ENCODE measurements around the gene HSPG2.
A peak's percentile ranks its signal among the peaks of the same experiment; 100 is the strongest.

The HSPG2 gene

DNA sequence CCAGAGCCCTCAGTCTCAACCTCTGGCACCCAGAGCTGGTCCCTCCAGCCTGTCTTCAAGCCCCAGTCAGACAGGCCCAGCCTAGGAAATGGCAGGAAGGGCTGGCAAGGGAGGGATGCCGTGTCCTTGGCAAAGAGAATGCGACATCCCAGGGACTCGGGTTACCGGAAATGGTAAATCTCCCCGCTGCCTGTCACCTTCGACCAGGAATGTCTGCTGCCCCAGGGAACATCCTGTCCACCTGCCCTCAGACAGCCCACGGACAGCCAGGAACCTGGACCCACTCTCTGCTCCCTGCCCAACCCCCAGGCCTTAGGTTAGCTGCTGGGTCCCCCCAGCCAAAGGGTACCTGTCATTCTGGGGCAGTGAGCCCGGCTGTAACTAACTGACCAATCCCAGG, 23.9 kb downstream of the HSPG2 start:
- TF ChIP-seq, protein P1, sequence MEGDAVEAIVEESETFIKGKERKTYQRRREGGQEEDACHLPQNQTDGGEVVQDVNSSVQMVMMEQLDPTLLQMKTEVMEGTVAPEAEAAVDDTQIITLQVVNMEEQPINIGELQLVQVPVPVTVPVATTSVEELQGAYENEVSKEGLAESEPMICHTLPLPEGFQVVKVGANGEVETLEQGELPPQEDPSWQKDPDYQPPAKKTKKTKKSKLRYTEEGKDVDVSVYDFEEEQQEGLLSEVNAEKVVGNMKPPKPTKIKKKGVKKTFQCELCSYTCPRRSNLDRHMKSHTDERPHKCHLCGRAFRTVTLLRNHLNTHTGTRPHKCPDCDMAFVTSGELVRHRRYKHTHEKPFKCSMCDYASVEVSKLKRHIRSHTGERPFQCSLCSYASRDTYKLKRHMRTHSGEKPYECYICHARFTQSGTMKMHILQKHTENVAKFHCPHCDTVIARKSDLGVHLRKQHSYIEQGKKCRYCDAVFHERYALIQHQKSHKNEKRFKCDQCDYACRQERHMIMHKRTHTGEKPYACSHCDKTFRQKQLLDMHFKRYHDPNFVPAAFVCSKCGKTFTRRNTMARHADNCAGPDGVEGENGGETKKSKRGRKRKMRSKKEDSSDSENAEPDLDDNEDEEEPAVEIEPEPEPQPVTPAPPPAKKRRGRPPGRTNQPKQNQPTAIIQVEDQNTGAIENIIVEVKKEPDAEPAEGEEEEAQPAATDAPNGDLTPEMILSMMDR (IDR thresholded peaks at IDR 0.05; ENCODE audit: low read depth, low read length, missing control alignments) = no peak
- no peaks in the 10 kb centered on the region for H3K27me3 ChIP-seq (replicated peaks)
- no peak overlapping the region for H3K27ac ChIP-seq
- no peak for DNase-seq
- no peaks in the 10 kb centered on the region for H3K36me3 ChIP-seq (replicated peaks)
- in situ Hi-C loops (cut with HindIII; ENCODE audit: low pct_ligation_motif_present, low sequenced_read_pairs) = no loop called here
- H3K4me3 ChIP-seq (ENCODE audit: low read depth, low read length) = no peak overlapping the region

DNA sequence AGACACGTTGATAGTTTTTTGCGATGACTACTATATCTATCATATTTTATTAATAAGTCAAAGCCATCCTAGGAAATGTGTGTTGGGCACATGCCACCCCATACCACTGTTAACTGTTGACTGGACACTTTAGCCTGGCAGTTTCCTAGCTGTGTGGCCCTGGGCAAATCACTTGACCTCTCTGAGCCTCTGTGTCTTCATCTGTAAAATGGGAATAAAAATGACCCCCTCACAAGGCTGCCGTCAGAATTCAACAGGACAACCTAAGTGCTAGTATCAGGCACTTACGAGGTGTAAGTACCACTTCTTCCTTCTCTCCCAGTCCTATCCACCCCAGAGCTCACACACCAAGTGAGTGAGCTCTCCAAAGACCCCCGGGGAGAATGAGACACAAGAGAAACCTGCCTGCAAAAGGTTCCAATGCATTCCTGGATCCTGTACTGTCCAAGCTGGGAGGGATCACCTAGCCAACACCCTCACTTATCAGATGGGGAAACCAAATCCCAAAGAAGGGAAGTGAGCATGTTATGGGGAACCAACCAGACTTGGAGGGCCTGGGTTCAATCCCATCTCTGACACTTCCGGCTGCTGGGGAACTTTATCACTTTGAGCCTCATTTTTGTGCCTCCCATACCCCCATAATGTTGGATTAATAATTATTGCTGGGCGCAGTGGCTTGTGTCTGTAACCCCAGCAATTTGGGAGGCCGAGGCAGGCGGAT, 24.9 kb downstream of the HSPG2 start:
- H3K27me3 ChIP-seq (replicated peaks) = no peaks in the 10 kb centered on the region
- no peak for DNase-seq
- TF ChIP-seq, protein P1 (IDR thresholded peaks at IDR 0.05; ENCODE audit: low read depth, low read length, missing control alignments) = no peak
- H3K27ac ChIP-seq = no peak overlapping the region
- in situ Hi-C loops (cut with HindIII; ENCODE audit: low pct_ligation_motif_present, low sequenced_read_pairs) = no loop called here
- H3K36me3 ChIP-seq (replicated peaks) = no peaks in the 10 kb centered on the region
- no peak overlapping the region for H3K4me3 ChIP-seq (ENCODE audit: low read depth, low read length)

DNA sequence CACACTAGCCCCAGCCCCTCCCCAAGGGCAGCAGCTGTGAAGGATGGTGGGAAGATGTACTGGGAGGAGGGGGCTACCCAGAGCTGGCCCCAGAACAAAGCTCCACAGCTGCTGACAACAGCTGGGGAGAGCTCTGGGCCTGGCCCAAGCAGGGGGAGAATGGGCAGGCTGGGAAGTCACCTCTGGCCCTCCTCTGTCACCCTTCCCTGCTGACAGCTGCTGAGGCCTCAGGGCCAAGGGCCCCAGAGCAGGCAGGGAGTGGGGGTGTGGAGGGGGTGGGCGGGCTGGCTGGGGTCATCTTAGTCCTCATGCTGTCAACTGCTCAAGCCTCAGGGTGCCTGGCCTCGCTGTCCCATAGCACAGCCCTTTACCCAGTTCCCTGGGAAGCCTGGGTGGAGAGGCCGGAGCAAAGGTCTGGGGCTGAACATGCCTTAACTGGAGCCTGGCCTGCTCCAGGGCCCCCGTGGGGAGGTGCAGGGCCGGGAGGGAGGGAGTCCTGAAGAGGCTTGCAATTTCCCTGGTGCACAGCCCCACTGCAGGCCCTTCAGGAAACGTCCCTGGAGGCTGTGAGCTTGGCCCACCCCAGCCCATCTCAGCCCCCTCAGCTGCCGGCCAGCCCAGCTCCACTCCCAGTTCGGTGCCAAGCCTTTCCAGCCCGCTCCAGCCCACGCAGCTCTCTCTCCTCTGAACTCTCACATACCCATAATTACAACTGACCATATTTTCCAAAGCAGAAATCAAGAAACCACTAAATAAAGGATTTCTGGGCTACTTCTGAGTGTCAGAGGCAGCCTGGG, 25.7 kb downstream of the HSPG2 start:
- in situ Hi-C loops (cut with HindIII; ENCODE audit: low pct_ligation_motif_present, low sequenced_read_pairs) = no loop called here
- Histone ChIP-seq H3K36me3 (replicated peaks) (no peaks in the 10 kb centered on the region), H3K4me3 (ENCODE audit: low read depth, low read length) (no peak overlapping the region), H3K27ac (no peak overlapping the region), H3K27me3 (replicated peaks) (no peaks in the 10 kb centered on the region)
- no peak for DNase-seq
- TF ChIP-seq, protein P1 (IDR thresholded peaks at IDR 0.05; ENCODE audit: low read depth, low read length, missing control alignments) = no peak

DNA sequence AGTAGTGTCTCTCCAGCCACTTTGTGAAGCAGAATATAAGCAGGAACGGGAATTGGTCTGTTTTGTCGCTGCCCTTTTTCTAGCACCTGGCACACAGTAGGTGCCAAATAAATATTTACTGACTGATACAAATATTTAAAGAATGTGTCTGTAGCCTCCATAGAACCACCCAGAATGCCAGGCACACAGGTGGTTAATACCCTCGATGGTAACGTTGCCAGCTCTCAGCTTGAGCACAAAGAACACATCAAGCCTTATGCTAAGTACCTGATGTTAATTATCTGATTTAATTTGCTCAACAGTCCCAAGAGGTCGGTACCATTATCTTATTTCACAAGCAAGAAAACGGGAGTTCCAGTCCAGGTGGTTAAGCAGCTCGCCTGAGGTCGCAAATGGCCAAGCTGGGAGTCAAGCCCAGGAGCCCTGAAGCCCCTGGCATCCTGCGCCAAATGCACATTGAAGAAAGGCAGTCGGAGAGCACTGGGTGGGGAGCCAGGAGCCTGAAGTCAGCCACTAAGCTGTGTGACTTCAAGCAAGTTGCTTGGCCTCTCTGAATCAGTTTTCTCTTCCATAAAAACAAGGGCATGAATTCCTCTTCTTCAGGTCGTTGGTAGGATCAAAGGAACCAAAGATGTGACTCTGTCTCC, 26.4 kb downstream of the HSPG2 start:
- TF ChIP-seq, protein P1 (IDR thresholded peaks at IDR 0.05; ENCODE audit: low read depth, low read length, missing control alignments) = no peak
- no peaks in the 10 kb centered on the region for H3K36me3 ChIP-seq (replicated peaks)
- no peak overlapping the region for H3K27ac ChIP-seq
- no peak for DNase-seq
- H3K27me3 ChIP-seq (replicated peaks) = no peaks in the 10 kb centered on the region
- no peak overlapping the region for H3K4me3 ChIP-seq (ENCODE audit: low read depth, low read length)
- in situ Hi-C loops (cut with HindIII; ENCODE audit: low pct_ligation_motif_present, low sequenced_read_pairs) = no loop called here

DNA sequence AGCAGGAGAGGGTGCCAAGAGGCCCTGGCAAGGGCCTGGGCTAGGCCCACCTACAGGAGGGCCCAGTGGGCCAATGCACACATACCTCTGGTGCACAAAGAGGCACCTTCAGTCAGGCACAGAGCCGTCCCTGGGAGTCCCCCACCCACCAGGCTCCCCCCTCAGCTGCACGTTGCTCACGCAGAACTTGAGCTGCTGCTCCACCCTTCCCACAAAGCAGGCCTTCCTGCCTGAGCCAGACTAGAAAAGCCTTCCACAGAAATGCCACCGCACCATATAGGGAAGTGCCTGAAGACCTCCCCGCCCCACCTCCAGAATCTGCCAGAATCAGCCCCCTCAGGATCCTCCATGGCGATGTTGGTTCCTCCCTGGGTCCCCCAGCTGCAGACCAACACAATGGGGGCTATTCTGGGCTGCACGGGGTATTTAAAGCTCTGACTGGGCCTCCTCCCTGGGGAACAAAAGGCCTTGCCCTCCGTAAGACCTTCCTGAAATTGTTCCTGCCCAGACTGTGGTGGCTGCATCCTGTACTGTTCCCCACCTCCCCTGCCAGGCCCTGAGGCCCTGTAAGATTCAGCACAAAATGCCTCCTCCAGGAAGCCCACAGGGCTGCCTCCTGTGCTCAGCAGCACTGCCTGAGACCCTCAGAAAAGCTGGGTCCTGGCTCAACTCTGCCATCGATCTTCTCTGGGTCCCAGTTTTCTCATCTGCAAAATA, 27.2 kb downstream of the HSPG2 start:
- in situ Hi-C loops (cut with HindIII; ENCODE audit: low pct_ligation_motif_present, low sequenced_read_pairs) = no loop called here
- H3K4me3 ChIP-seq (ENCODE audit: low read depth, low read length) = no peak overlapping the region
- peak; percentile 73 for DNase-seq
- no peaks in the 10 kb centered on the region for H3K27me3 ChIP-seq (replicated peaks)
- peak overlapping the region; percentile 72 for H3K27ac ChIP-seq
- TF ChIP-seq, protein P1 (IDR thresholded peaks at IDR 0.05; ENCODE audit: low read depth, low read length, missing control alignments) = no peak
- no peaks in the 10 kb centered on the region for H3K36me3 ChIP-seq (replicated peaks)
